Measurements from ENCODE around the gene PRKCB. TPM values are rescaled to one million over a fixed set of nuclear protein-coding genes. Genes with fewer than 3 reads are reported as not detected.

PRKCB gene
- total and polyA plus RNA-seq, 2 of the 8 experiments (the other 6 are each of a cell fraction or from before 2014, with no cell fraction given): 7.1 to 12.1 TPM

- TF ChIP-seq, protein P1, sequence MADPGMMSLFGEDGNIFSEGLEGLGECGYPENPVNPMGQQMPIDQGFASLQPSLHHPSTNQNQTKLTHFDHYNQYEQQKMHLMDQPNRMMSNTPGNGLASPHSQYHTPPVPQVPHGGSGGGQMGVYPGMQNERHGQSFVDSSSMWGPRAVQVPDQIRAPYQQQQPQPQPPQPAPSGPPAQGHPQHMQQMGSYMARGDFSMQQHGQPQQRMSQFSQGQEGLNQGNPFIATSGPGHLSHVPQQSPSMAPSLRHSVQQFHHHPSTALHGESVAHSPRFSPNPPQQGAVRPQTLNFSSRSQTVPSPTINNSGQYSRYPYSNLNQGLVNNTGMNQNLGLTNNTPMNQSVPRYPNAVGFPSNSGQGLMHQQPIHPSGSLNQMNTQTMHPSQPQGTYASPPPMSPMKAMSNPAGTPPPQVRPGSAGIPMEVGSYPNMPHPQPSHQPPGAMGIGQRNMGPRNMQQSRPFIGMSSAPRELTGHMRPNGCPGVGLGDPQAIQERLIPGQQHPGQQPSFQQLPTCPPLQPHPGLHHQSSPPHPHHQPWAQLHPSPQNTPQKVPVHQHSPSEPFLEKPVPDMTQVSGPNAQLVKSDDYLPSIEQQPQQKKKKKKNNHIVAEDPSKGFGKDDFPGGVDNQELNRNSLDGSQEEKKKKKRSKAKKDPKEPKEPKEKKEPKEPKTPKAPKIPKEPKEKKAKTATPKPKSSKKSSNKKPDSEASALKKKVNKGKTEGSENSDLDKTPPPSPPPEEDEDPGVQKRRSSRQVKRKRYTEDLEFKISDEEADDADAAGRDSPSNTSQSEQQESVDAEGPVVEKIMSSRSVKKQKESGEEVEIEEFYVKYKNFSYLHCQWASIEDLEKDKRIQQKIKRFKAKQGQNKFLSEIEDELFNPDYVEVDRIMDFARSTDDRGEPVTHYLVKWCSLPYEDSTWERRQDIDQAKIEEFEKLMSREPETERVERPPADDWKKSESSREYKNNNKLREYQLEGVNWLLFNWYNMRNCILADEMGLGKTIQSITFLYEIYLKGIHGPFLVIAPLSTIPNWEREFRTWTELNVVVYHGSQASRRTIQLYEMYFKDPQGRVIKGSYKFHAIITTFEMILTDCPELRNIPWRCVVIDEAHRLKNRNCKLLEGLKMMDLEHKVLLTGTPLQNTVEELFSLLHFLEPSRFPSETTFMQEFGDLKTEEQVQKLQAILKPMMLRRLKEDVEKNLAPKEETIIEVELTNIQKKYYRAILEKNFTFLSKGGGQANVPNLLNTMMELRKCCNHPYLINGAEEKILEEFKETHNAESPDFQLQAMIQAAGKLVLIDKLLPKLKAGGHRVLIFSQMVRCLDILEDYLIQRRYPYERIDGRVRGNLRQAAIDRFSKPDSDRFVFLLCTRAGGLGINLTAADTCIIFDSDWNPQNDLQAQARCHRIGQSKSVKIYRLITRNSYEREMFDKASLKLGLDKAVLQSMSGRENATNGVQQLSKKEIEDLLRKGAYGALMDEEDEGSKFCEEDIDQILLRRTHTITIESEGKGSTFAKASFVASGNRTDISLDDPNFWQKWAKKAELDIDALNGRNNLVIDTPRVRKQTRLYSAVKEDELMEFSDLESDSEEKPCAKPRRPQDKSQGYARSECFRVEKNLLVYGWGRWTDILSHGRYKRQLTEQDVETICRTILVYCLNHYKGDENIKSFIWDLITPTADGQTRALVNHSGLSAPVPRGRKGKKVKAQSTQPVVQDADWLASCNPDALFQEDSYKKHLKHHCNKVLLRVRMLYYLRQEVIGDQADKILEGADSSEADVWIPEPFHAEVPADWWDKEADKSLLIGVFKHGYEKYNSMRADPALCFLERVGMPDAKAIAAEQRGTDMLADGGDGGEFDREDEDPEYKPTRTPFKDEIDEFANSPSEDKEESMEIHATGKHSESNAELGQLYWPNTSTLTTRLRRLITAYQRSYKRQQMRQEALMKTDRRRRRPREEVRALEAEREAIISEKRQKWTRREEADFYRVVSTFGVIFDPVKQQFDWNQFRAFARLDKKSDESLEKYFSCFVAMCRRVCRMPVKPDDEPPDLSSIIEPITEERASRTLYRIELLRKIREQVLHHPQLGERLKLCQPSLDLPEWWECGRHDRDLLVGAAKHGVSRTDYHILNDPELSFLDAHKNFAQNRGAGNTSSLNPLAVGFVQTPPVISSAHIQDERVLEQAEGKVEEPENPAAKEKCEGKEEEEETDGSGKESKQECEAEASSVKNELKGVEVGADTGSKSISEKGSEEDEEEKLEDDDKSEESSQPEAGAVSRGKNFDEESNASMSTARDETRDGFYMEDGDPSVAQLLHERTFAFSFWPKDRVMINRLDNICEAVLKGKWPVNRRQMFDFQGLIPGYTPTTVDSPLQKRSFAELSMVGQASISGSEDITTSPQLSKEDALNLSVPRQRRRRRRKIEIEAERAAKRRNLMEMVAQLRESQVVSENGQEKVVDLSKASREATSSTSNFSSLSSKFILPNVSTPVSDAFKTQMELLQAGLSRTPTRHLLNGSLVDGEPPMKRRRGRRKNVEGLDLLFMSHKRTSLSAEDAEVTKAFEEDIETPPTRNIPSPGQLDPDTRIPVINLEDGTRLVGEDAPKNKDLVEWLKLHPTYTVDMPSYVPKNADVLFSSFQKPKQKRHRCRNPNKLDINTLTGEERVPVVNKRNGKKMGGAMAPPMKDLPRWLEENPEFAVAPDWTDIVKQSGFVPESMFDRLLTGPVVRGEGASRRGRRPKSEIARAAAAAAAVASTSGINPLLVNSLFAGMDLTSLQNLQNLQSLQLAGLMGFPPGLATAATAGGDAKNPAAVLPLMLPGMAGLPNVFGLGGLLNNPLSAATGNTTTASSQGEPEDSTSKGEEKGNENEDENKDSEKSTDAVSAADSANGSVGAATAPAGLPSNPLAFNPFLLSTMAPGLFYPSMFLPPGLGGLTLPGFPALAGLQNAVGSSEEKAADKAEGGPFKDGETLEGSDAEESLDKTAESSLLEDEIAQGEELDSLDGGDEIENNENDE (IDR thresholded peaks at IDR 0.05; ENCODE audit: insufficient replicate concordance, low read length): no peak
- TF ChIP-seq ASH2L (IDR thresholded peaks at IDR 0.05; ENCODE audit: low read length): no peak
- TF ChIP-seq YY1 (IDR thresholded peaks at IDR 0.05; ENCODE audit: low read depth, low read length): no peak
- TF ChIP-seq CHD2 (IDR thresholded peaks at IDR 0.05; ENCODE audit: low read length): no peak
- TF ChIP-seq JUND (IDR thresholded peaks at IDR 0.05; ENCODE audit: low read length): no peak
- no peak for TF ChIP-seq MAX (IDR thresholded peaks at IDR 0.05)
- no peak for TF ChIP-seq NANOG (IDR thresholded peaks at IDR 0.05; ENCODE audit: insufficient read depth, low read depth, low read length, poor library complexity, severe bottlenecking)
- no peak for TF ChIP-seq SUZ12 (IDR thresholded peaks at IDR 0.05; ENCODE audit: low read length)
- TF ChIP-seq RNF2 (IDR thresholded peaks at IDR 0.05; ENCODE audit: borderline replicate concordance, low read depth, low read length, missing control alignments, poor library complexity, severe bottlenecking): no peak
Observed at GRCh38 chr16:23962001-23962400, 126.2 kb downstream of the PRKCB start (continued).
